Measurements from ENCODE around the gene CHD1L. TPM values are rescaled to one million over a fixed set of nuclear protein-coding genes. Genes with fewer than 3 reads are reported as not detected.

Gene CHD1L
- total RNA-seq, 1 donor from 2014 or later, result 85.5 TPM

- H3K9me3 Mint-ChIP-seq, result peaks cover 2% of the 10 kb centered on the region
- no peak for DNase-seq (ENCODE audit: low read depth, low spot score)
- no peak overlapping the region for H3K4me3 Mint-ChIP-seq
- peaks cover 13% of the 10 kb centered on the region for H3K36me3 Mint-ChIP-seq (ENCODE audit: low read depth)
- H3K4me1 Mint-ChIP-seq, result no peaks in the 10 kb centered on the region
- no peaks in the 10 kb centered on the region for H3K27me3 Mint-ChIP-seq (ENCODE audit: low read depth)
- no peak for TF ChIP-seq CTCF (conservative IDR thresholded peaks at IDR 0.05)
- H3K27ac Mint-ChIP-seq (ENCODE audit: unreplicated experiment), result no peak overlapping the region
Observed at GRCh38 chr1:147204080-147204479, 38.4 kb upstream of the CHD1L start.

GRCh38 chr1:147207192-147207591, 35.3 kb upstream of the CHD1L start:
- Mint-ChIP-seq H3K27me3 (ENCODE audit: low read depth) (no peaks in the 10 kb centered on the region), H3K4me1 (no peaks in the 10 kb centered on the region), H3K4me3 (no peak overlapping the region), H3K27ac (ENCODE audit: unreplicated experiment) (no peak overlapping the region), H3K9me3 (peaks cover 2% of the 10 kb centered on the region), H3K36me3 (ENCODE audit: low read depth) (peaks cover 13% of the 10 kb centered on the region)
- DNase-seq (ENCODE audit: low read depth, low spot score), result no peak
- TF ChIP-seq CTCF (conservative IDR thresholded peaks at IDR 0.05), result no peak

DNA sequence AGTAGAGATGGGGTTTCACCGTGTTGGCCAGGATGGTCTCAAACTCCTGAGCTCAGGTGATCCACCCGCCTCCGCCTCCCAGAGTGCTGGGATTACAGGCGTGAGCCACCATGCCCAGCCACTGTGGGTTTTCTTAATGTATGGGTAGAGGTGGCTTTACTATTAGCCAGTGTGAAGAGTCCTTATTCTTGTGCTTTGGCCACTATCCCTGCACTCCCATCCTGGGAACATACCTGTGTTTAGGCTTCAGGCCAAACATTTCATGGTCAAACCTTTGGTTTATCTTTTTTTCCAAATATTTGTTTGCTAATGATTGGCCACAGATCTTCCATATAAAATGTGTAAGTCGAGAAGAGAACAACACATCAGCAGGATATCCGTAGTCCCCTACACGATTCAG, 33.9 kb upstream of the CHD1L start:
- Mint-ChIP-seq H3K9me3 (peaks cover 2% of the 10 kb centered on the region), H3K36me3 (ENCODE audit: low read depth) (peaks cover 5% of the 10 kb centered on the region), H3K4me1 (no peaks in the 10 kb centered on the region), H3K27me3 (ENCODE audit: low read depth) (no peaks in the 10 kb centered on the region), H3K27ac (ENCODE audit: unreplicated experiment) (no peak overlapping the region), H3K4me3 (no peak overlapping the region)
- TF ChIP-seq CTCF (conservative IDR thresholded peaks at IDR 0.05), result no peak
- no peak for DNase-seq (ENCODE audit: low read depth, low spot score)

DNA sequence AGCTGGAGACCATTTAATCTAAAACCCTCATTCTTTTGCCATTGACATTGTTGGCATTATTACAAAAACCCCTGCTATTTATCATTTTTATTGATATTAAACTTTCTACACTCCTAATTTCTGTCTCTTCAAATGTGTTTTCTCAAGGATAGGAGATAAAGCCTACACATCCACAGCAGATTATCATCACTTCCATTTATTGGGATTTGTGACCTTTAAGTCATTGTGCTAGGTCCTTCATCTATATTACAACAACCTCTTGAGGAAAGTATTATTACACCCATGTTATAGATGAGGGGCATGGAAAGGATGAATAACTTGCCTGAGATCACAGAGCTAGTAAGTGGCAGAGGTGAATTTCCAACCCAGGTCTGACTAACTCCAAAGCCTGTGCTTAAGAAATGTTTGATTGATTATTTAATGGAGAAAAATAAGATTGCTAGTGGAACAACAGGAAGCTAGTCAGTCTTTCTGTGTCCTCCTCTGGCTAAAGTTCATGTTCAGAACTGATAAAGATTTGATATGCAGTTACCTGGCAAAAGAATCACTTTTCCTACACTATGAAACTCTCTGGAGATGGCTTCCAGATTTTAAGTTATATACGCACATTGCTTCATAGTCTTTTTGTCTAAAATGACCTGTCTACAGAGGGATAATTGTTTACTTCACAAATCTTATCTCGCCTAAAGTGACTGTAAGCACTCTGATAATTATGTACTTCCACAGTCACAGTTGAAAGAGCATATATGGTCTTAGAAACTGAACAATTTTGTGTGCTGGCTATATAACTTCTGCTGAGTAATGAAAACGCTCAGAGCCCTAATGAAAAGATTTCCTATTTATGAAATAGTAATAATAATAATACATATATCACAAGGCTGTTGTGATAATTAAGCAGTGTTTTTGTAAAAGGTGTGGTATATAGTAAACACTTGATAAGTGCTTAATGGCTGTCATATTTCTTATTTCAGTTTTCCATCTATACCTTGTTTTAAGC, 32.4 kb upstream of the CHD1L start:
- Mint-ChIP-seq H3K4me3 (no peak overlapping the region), H3K36me3 (ENCODE audit: low read depth) (no peaks in the 10 kb centered on the region), H3K4me1 (no peaks in the 10 kb centered on the region), H3K27ac (ENCODE audit: unreplicated experiment) (no peak overlapping the region), H3K9me3 (no peaks in the 10 kb centered on the region), H3K27me3 (ENCODE audit: low read depth) (no peaks in the 10 kb centered on the region)
- no peak for TF ChIP-seq CTCF (conservative IDR thresholded peaks at IDR 0.05)
- no peak for DNase-seq (ENCODE audit: low read depth, low spot score)

DNA sequence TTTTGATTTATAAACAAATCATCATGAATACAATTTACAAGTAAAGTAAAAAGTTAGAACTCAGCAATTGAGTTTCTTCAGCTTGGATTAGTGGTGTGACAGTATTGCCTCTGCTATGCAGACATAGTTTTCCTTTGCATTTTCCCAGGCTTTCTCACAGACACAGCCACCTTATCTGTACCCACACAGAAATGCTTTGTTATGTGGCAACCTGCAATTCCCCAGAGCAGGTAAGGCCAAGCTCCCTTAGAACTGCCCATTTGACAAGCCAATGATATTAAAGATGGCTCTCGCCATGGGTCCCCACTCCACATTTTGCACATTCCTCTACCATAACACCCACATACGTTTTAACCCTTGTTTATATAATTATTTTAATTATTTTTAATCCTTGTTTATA, 31.5 kb upstream of the CHD1L start:
- Mint-ChIP-seq H3K9me3 (no peaks in the 10 kb centered on the region), H3K27ac (ENCODE audit: unreplicated experiment) (no peak overlapping the region), H3K4me3 (no peak overlapping the region), H3K36me3 (ENCODE audit: low read depth) (no peaks in the 10 kb centered on the region), H3K27me3 (ENCODE audit: low read depth) (no peaks in the 10 kb centered on the region), H3K4me1 (no peaks in the 10 kb centered on the region)
- DNase-seq (ENCODE audit: low read depth, low spot score), result no peak
- no peak for TF ChIP-seq CTCF (conservative IDR thresholded peaks at IDR 0.05)

Measured in neural crest cell (in vitro differentiated cells).